WTC11 (cell line): ENCODE data around the gene ADAMTS2. TPM values are rescaled to one million over a fixed set of nuclear protein-coding genes. Genes with fewer than 3 reads are reported as not detected.

Experiments
- ATAC-seq: fragments of 200-7000 bp; cut with Tn5 transposase; 2 replicates; pipeline ENCODE4 v1.10.0; 2021; ENCODE audit warnings: mild to moderate bottlenecking, moderate library complexity
- CTCF ChIA-PET: fragments of 300-600 bp; sonication (Branson Sonifier 250); formaldehyde crosslinking; loops from one replicate; lab custom pipeline; 2021; ENCODE audit warnings: antibody characterized with exemption; lab: Charles Lee
- POLR2A ChIA-PET: fragments of 350-600 bp; sonication (Branson Sonifier 250); formaldehyde crosslinking; loops from one replicate; lab custom pipeline; 2021; ENCODE audit warnings: antibody characterized with exemption; lab: Charles Lee
- DNase-seq: peaks from one replicate; pipeline ENCODE4 v3.0.0; 2021; ENCODE audit warnings: low spot score
- H3K27ac Mint-ChIP-seq: 2 replicates; pipeline ENCODE4 v1.8.0; 2021; ENCODE audit warnings: mixed read lengths
- H3K27me3 Mint-ChIP-seq: 2 replicates; pipeline ENCODE4 v1.8.0; 2021; ENCODE audit warnings: low read depth, mild to moderate bottlenecking, moderate library complexity, mixed read lengths
- H3K36me3 Mint-ChIP-seq: 2 replicates; pipeline ENCODE4 v1.8.0; 2021; ENCODE audit warnings: mixed read lengths
- H3K4me1 Mint-ChIP-seq: 2 replicates; pipeline ENCODE4 v1.8.0; 2022; ENCODE audit warnings: mixed read lengths
- H3K4me3 Mint-ChIP-seq: 2 replicates; pipeline ENCODE4 v1.8.0; 2021; ENCODE audit warnings: mild to moderate bottlenecking, moderate library complexity, mixed read lengths
- H3K9me3 Mint-ChIP-seq: 2 replicates; pipeline ENCODE4 v1.8.0; 2021; ENCODE audit warnings: mixed read lengths
- AR ChIP-seq: fragments of 250-450 bp; sonication (Bioruptor Pico); IDR thresholded peaks from 2 replicates; pipeline ENCODE4 v1.9.0; 2021; ENCODE audit warnings: mild to moderate bottlenecking
- ATF6 ChIP-seq: sonication (generic); formaldehyde crosslinking; IDR thresholded peaks from 2 replicates; pipeline ENCODE4 v1.8.1; 2023; ENCODE audit warnings: mild to moderate bottlenecking, missing genetic modification reagents
- CBFB ChIP-seq: sonication (generic); formaldehyde crosslinking; IDR thresholded peaks from 2 replicates; pipeline ENCODE4 v1.8.1; 2022; ENCODE audit warnings: mild to moderate bottlenecking, low read depth, missing genetic modification reagents
- CREB1 ChIP-seq: sonication (generic); formaldehyde crosslinking; IDR thresholded peaks from 2 replicates; pipeline ENCODE4 v1.8.0; 2023; ENCODE audit warnings: mild to moderate bottlenecking, missing genetic modification reagents
- FOXK1 ChIP-seq: sonication (generic); formaldehyde crosslinking; IDR thresholded peaks from 2 replicates; pipeline ENCODE4 v1.8.0; 2022; ENCODE audit warnings: mild to moderate bottlenecking, moderate library complexity, missing genetic modification reagents
- HMGXB4 ChIP-seq: sonication (generic); formaldehyde crosslinking; IDR thresholded peaks from 2 replicates; pipeline ENCODE4 v1.8.1; 2023; ENCODE audit warnings: mild to moderate bottlenecking, moderate library complexity, missing genetic modification reagents
- KAT7 ChIP-seq: sonication (generic); formaldehyde crosslinking; IDR thresholded peaks from 2 replicates; pipeline ENCODE4 v1.8.1; 2023; ENCODE audit warnings: missing genetic modification reagents, mild to moderate bottlenecking, borderline replicate concordance
- MXD4 ChIP-seq: fragments of 250-450 bp; sonication (Bioruptor Pico); IDR thresholded peaks from 2 replicates; pipeline ENCODE4 v1.8.0; 2021; ENCODE audit warnings: mild to moderate bottlenecking, moderate library complexity, borderline replicate concordance
- MYBL2 ChIP-seq: sonication (generic); formaldehyde crosslinking; IDR thresholded peaks from 2 replicates; pipeline ENCODE4 v1.8.1; 2023; ENCODE audit warnings: mild to moderate bottlenecking, moderate library complexity, missing genetic modification reagents
- NFYB ChIP-seq: sonication (generic); formaldehyde crosslinking; conservative IDR thresholded peaks from 2 replicates; pipeline ENCODE4 v1.8.0; 2022; ENCODE audit warnings: low read depth, missing genetic modification reagents
- OVOL2 ChIP-seq: fragments of 250-450 bp; sonication (Bioruptor Pico); IDR thresholded peaks from 2 replicates; pipeline ENCODE4 v1.9.0; 2021; ENCODE audit warnings: mild to moderate bottlenecking, borderline replicate concordance
- SMAD4 ChIP-seq: sonication (generic); formaldehyde crosslinking; IDR thresholded peaks from 2 replicates; pipeline ENCODE4 v1.8.0; 2022; ENCODE audit warnings: mild to moderate bottlenecking, missing genetic modification reagents
- ZNF232 ChIP-seq: sonication (generic); formaldehyde crosslinking; IDR thresholded peaks from 2 replicates; pipeline ENCODE4 v1.8.0; 2022; ENCODE audit warnings: mild to moderate bottlenecking, missing genetic modification reagents
- ZNF317 ChIP-seq: sonication (generic); formaldehyde crosslinking; IDR thresholded peaks from 2 replicates; pipeline ENCODE4 v1.8.1; 2023; ENCODE audit warnings: low read depth, mild to moderate bottlenecking, moderate library complexity, missing genetic modification reagents, borderline replicate concordance
- total RNA-seq: library from RNA; stranded (reverse); gene quantifications from 3 replicates; pipeline ENCODE4 v1.2.3, GENCODE V29; 2021
- TF ChIP-seq, protein P1 (sequence below): fragments of 250-450 bp; sonication (Bioruptor Pico); IDR thresholded peaks from 2 replicates; pipeline ENCODE4 v2.1.2; 2022; ENCODE audit warnings: mild to moderate bottlenecking, moderate library complexity
- TF ChIP-seq, protein P2 (sequence below): sonication (generic); formaldehyde crosslinking; IDR thresholded peaks from 2 replicates; pipeline ENCODE4 v1.8.0; 2022; ENCODE audit warnings: mild to moderate bottlenecking, missing genetic modification reagents
- TF ChIP-seq, protein P3 (sequence below): fragments of 250-450 bp; sonication (Bioruptor Pico); IDR thresholded peaks from 2 replicates; pipeline ENCODE4 v1.9.0; 2021; ENCODE audit warnings: mild to moderate bottlenecking

Gene ADAMTS2
- total RNA-seq, 1 experiment from 2014 or later = 11.2 TPM

DNA sequence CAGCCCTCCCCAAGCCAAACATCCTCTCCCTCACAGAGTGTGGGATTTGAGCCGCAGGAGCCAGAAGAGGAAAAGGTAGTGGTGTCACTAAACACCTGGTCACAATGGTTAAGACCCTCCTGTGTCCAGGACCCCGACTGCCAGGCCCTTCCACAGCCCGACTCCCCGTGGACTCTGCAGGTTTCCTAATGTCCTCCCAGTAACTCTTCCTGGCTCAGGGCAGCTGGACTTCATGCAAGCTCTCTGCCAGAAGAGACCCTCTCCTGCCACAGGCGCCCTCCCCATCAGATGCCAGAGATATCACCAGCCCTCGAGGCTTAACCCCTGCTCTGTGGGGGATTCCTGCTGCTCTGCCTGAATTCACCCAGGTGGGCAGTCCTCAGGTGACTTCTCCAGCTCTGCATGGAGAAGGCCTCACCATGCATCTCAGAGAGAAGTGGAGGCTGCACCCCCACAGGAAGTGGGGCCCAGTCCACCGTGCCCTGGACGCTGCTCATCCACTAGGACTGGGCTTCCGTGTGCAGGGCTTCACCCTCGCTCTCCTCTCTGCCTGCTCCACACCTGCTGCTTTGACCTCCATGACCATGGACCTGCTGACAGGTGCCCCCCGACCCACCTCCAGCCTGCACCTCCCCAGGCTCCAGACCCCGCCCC lies 111.2 kb downstream of the ADAMTS2 start (continued):
- TF ChIP-seq OVOL2 (CRISPR knock-in tag) = no peak
- TF ChIP-seq, protein P1, sequence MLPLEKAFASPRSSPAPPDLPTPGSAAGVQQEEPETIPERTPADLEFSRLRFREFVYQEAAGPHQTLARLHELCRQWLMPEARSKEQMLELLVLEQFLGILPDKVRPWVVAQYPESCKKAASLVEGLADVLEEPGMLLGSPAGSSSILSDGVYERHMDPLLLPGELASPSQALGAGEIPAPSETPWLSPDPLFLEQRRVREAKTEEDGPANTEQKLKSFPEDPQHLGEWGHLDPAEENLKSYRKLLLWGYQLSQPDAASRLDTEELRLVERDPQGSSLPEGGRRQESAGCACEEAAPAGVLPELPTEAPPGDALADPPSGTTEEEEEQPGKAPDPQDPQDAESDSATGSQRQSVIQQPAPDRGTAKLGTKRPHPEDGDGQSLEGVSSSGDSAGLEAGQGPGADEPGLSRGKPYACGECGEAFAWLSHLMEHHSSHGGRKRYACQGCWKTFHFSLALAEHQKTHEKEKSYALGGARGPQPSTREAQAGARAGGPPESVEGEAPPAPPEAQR = no peak
- TF ChIP-seq HMGXB4 = no peak

GRCh38 chr5:179232091-179232735 lies 113.0 kb downstream of the ADAMTS2 start:
- ATAC-seq = no peak
- TF ChIP-seq, protein P2, sequence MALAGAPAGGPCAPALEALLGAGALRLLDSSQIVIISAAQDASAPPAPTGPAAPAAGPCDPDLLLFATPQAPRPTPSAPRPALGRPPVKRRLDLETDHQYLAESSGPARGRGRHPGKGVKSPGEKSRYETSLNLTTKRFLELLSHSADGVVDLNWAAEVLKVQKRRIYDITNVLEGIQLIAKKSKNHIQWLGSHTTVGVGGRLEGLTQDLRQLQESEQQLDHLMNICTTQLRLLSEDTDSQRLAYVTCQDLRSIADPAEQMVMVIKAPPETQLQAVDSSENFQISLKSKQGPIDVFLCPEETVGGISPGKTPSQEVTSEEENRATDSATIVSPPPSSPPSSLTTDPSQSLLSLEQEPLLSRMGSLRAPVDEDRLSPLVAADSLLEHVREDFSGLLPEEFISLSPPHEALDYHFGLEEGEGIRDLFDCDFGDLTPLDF (CRISPR knock-in tag) = no peak
- TF ChIP-seq CBFB (no peak), ZNF232 (no peak), MYBL2 (CRISPR knock-in tag) (no peak), FOXK1 (CRISPR knock-in tag) (no peak), MXD4 (CRISPR knock-in tag) (no peak), NFYB (no peak), AR (CRISPR knock-in tag) (no peak), SMAD4 (CRISPR knock-in tag) (no peak), ZNF317 (no peak), ATF6 (CRISPR knock-in tag) (no peak), KAT7 (CRISPR knock-in tag) (no peak), CREB1 (CRISPR knock-in tag) (no peak)
- TF ChIP-seq, protein P3, sequence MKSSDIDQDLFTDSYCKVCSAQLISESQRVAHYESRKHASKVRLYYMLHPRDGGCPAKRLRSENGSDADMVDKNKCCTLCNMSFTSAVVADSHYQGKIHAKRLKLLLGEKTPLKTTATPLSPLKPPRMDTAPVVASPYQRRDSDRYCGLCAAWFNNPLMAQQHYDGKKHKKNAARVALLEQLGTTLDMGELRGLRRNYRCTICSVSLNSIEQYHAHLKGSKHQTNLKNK = no peak
- H3K27me3 Mint-ChIP-seq = no peaks in the 10 kb centered on the region; the same call in 1 of the 2 replicates
- CTCF ChIA-PET = no interaction called here
- no peaks in the 10 kb centered on the region for H3K9me3 Mint-ChIP-seq
- no peaks in the 10 kb centered on the region for H3K36me3 Mint-ChIP-seq
- no peak for DNase-seq
- no peak overlapping the region; the same call in 1 of the 2 replicates for H3K27ac Mint-ChIP-seq
- peaks cover 36% of the 10 kb centered on the region for H3K4me1 Mint-ChIP-seq
- no peak overlapping the region for H3K4me3 Mint-ChIP-seq
- POLR2A ChIA-PET = no interaction called here
